Activated naive CD8-positive, alpha-beta T cell treated with anti-CD3 and anti-CD28 coated beads, Interleukin-2, amount 50 U/mL, for 16 hours (primary cell): ENCODE results near the gene IFT88.
"Not testable (repeated sequence)": the region's sequence is repeated elsewhere in the genome, so short reads cannot be mapped to it uniquely, and the experiment has no call there.

ENCODE experiments used
- DNase-seq: peaks from one replicate; pipeline ENCODE4 v3.0.0-alpha.2; 2020; ENCODE audit warnings: low read depth, low spot score

IFT88 gene

DNA sequence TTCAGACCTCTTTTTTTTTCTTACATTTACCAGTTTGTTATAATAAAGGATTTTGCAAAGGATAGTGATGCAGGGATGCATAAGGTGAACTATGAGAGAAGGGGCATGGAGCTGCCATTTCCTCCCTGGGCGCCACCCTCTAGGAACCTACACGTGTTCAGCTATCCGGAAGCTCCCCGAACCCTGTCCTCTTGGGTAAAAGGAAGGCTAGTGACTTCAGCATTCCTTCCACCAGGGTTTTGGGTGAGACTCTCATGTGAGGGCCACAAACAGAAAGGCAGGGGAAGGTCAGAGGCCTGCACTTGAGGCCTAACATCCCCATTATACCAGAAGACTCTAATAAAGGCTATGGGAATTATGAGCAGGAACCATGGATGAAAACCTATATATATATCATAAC lies 57.3 kb downstream of the IFT88 start:
- no peak for DNase-seq

DNA sequence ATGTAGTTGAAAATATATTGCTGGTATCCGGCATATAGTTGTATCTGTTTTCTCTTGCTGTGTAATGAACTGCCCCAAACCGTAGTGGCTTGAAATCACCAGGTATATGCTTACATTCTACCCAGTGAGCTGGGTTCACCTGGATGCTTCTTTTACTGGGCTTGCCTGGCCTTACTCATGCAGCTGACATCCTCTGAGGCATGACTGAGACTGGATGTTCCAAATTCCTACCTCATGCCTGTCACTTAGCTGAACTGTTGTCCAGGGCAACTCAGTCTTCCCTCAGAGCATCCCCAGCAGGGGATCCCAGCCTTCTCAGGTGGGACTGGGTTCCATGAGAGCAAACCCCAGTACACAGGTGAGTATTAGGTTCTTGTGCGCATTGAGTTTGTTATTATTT lies 66.8 kb downstream of the IFT88 start:
- DNase-seq: no peak

DNA sequence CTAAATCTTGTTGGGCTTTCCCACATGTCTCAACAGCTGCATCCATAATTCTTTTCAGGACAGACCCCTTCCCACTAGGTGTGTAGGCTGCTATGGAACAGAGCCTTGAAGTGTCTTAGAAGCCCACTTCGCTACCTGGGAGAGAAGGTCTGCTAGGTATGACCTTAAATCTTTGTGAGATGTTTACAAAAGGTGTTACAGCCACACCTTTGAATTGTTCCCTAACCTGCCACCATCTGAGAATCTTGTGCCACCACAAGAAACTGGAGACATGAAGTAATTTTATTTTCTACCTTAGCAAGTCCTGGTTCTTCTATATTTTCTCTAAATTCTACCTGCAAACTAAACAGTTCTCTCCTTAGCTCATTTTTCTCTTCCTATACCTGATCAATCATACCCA lies 69.1 kb downstream of the IFT88 start:
- no peak for DNase-seq

DNA sequence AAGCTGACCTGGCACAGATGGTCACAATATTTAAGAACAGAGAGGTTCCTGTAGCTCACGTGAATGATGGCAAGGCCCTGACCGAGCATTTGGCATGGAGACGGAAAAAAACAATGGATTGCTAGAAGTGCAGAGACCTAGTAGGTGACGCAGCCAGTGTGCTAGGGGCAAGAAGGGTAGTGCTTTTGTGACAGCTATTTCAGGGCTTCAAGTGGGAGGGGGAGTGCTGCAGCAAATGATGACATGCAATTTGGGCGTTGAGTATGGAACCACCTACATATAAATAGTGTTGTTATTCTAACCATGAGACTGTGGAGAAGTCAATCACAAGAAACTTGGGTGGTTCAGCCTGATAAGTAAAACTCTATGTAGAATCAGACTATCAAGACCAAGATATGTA lies 70.9 kb downstream of the IFT88 start:
- no peak for DNase-seq

DNA sequence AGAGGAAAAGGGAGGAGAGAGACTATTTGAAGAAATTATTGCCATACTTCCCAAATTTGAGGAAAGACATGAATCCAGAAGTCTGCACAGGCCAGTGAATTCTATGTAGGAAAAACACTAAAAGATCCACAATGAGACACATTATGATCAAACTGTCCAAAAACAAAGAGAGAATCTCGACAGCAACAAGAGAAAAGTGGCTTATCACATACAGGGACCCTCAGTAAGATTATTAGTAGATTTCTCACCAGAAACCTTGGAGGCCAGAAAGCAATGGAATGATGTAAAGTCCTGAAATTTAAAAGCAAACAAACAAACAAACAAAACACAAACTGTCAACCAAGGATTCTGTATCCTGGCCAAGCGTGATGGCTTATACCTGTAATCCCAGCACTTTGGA lies 80.8 kb downstream of the IFT88 start:
- no peak for DNase-seq

DNA sequence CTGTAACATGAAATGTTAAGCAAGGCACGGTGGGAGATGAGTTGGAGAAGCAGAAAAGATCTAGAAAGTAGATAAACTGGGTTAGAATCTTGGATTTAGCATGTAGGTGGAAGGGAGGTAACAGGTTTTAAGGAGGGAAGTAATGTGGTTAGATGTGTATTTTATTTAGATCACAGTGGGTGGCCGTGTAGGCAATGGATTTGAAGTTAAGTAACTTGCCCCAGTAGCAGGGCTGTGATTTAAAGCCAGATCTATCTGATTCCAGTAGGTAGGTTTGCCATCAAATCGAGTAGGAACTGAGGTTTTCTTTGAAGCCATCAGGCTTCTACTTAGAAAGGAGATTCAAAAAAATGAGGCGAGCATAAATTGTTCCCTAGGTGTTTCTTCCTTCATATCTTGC lies 86.0 kb downstream of the IFT88 start:
- no peak for DNase-seq

DNA sequence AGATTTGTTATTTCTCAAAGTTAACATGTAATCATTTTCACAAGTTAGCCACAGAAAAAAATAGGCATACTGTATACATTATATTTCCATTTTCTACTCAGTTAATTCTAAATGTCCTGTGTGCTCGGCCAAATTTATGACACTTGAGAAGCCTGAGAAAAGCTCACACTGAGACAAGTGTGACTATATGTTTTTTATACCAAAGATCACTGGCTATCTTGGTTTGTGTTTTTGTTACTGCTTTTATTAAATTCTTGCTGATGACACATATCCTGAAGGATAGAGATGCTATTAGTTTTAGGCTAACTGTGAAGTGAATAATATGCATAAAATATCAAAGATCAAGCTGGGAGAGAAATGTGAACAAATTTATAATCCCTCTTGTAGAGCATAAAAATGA lies 87.2 kb downstream of the IFT88 start:
- no peak for DNase-seq

DNA sequence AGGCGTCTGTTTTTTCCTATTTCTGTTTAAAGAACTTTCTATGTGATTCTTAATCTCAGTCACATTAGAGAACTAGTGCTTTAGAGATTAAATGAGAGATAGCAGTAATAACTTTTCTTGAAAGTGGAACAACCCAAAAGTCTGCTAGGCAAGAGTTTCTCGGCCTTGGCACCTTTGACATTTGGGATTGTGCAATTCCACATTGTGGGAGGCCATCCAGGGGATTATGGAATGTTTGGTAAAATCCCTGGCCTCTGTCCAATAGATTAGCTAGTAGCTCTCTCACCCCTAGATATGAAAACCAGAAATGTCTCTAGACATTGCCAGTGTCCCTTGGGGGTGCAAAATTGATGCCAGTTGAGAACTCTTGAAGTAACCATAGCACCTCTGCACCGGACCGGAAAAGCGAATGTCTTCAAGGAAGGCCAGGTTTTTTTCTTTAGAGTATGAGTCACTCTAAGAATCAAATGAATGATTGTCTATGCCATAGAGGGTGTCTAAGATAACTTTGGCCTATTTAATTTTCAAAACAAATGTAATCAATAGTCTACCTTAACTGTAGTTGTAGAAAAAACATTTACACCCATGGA lies 91.6 kb downstream of the IFT88 start:
- DNase-seq: no peak

DNA sequence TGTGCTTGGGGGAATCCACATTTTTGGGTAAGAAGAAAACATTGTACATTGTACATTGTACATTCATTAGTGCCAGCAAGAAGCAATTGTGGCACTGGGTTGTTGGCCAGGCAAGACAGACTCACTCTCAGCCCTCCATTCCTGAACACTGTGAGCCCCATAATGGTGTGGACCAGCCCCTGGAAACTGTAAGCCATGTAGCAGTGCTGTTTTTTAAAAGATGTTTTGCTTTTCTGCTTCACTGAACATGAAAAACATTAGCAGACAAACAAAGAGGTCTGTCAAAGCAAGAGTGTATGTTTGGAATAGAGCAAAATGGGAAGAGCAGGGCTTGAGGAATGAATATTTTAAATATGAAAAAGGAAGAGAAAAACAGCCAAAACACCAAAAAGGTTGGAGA lies 97.4 kb downstream of the IFT88 start:
- DNase-seq: no peak

DNA sequence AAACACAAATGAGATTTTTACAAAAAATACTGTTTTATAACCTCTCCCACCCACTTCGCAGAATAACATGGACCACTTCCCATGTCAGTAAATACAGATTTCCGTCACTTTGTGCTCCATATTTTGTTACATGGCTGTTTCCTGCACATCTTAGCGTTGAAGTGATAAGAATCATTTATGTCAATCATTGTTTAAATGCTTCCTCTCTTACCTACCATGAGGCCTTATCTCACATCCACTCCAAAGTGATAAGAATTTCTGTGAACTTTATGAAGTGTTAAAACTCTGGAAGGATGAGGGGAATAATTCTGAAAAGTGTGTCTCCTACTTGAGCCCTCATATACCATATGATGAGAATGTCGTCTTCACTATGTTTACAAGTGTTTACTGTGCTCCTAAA lies 100.0 kb downstream of the IFT88 start:
- DNase-seq: no peak

DNA sequence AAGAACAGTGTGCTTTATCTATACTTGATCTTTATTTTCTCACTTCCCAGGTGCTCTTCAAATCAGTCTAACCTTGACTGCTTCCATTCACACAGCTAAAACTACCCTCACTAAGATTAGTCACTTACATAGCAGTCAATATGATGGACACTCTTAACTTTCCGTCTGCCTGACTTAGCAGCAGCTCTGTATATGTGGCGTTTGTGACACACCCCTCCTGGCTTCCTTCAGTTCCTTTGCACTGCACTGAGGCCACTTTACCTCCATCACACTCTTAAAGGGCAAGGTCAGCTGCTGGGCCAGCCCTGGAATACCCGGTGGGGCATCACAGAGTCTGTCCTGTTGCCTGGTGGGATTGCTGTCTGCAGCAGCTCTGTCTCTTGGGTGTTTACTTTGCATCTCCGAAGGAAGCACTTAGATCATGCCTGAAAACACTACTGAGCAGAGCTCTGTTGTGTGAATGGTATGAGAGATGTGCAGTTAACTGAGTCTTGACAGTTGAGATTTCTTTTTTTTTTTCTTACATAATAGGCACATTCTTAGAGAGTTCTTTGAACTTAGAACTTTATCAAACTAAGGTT lies 101.0 kb downstream of the IFT88 start:
- DNase-seq: no peak

DNA sequence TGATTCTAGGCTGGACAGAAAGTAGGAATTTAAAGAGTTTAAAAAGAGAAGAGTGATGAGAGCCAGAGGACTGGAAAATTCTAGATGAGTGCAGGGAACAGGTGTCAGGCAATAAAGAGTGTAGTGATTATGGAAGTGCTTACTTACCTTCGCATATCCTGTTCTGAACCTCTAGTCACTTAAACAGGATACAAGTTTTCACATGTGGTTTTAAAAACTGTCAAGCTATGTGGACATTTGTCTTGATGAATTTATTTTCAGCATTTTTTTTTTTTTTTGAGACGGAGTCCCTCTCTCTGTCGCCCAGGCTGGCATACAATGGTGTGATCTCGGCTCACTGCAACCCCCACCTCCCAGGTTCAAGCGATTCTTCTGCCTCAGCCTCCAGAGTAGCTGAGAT lies 102.2 kb downstream of the IFT88 start:
- no peak for DNase-seq

DNA sequence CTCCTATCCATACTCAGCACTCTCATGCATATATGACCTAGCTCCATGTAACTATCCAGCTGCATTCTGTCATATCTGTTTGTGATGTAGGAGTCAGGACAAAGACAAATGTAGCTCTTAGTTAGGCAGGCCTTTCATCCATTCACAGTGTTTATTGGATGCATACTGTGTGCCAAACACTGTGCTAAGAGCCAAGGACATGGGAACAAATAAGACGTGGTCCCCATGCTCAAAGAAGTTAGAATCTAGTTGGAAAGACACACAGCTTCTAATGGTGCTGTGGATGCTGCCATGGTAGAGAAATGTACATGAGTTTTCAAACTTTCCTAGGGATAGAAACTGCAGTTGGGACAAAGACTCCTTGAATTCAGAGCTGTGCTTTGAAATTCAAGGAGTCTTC lies 104.8 kb downstream of the IFT88 start:
- DNase-seq: no peak

DNA sequence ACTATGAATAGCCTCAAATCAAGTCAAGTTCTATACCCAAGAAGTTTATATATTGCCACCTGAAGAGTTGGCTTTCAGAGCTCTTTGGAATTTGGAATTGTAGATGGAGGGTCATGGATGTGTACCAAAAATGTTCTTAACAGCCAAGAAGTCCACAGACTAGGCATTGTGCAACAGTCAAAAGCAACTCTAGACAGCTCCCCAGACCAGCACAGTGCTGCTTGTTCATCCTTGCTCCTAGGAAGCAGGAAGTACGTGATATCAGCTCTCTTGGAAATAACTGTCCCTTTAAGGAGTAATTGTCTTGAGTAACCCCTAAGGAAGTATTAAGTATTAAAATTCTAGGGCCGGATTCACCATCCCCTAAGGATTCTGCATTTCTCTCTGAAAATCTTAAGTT lies 105.8 kb downstream of the IFT88 start:
- DNase-seq: no peak

DNA sequence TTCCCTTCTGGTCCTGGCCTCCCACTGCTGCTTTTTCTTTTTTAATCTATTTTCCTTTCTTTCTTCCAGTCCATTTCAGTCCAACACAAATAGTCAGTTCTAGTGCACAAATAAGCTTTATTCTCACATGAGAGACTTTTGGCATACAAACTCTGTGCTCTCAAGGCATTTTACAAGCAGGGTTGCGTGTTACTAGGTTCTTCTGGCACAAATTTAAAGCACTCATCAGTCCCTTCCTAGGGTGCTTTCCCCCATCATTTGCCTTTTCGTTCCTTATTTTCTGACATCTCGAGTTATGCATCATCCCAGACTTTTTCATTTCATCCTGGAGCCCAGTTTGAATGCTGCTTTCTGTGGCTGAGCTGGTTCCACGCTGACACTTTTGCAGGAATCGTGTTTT lies 106.8 kb downstream of the IFT88 start:
- no peak for DNase-seq

DNA sequence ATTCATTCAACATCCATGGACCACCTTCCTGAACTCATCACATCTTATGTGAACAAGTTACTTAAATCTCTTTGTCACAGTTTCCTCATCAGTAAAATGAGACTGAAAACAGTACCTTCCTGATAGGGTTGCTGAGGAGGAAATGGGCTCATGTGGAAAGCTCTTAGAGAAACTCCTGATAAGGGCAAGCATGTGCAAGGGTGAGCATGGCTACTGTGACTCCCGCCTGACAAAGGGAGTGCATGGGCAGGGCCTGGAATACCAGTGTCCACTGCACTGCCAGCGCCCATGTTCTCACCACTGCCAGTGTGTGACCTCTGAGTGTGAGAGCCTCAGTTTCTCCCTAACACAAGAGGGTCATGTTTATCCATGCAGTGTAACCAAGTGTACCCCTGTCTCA lies 109.3 kb downstream of the IFT88 start:
- no peak for DNase-seq

DNA sequence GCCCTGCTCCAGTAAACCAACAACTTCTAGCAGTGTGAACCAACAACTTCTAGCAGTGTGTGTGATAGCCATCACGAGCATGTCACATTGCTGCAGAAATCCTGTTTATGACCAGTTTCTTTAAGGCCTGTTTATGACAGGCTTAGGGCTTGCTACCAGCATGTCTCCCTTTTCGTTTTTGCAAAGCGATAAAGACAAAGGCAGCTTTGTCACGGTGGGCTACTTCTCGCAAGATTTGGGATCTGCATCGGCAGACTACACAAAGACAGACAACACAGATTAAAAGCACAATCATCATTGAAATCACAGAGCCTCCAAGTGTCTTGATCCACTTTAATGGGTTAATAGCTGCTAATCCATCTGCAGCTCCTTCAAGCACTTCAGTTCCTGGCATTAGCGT lies 111.6 kb downstream of the IFT88 start:
- not testable (repeated sequence) for DNase-seq

DNA sequence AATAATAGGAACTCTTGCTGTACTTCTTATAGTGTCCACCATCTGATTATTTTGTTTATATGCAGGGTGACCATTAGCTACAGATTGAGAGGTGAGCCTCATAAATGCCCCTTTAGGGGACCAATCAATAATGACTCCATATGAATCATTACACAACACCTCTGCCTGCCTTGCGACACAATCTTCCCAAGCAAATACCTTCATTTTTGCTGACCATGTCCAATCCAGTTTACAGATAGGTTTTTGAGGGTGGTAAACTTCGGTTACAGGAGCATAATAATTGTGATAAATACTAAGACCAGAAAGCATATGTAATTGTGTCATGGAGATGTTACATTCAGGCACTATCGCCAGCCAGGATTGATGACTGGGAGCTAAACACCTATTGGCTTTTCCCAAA lies 112.9 kb downstream of the IFT88 start:
- DNase-seq: no peak

DNA sequence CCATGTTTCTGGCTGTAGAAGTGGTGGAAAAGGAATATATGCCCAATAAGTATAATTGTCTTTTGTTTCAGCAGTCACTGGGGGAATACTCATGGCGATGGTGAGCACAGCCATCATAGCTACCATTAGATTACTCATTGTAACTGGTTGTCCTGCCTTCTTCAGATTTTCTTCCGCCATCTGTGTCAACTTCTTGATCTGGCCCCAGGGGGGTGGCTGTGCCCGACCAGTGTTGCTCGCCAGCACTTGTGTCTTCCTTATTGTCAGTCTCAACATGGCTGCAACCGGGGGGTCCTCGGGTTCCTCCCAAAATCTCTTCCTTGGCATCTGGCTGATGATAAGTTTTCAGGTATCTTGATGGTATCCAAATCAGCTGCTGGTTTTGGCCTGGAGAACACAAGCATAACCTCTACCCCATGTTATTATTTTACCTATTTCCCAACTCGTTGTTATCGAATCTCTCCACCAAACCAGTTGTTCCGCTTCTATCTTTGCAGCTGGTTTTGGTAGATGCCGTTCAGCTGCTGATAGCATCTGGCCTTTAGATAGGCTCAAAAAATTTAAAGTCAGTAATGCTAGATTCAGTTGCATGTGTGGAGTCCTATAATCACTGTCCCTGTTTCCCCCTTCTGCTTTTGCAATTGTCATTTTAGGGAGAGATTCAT lies 113.6 kb downstream of the IFT88 start:
- no peak for DNase-seq

DNA sequence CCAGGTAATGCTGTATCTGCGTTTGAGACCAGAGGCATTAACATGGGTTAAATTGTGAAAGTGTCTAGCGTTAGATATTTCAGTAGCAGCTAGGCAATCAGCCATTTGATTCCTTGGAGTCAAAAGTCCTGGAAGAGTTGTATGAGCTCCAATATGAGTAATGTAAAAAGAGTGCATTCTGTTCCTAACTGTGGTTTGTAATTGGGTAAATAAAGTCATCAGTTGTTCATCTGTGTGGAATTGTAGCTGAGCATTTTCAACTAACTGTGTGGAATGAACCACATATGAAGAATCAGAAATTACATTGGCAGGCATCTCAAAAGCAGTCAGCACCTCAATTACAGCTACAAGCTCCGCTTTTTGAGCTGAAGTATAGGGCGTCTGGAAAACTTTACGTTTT lies 114.5 kb downstream of the IFT88 start:
- not testable (repeated sequence) for DNase-seq

DNA sequence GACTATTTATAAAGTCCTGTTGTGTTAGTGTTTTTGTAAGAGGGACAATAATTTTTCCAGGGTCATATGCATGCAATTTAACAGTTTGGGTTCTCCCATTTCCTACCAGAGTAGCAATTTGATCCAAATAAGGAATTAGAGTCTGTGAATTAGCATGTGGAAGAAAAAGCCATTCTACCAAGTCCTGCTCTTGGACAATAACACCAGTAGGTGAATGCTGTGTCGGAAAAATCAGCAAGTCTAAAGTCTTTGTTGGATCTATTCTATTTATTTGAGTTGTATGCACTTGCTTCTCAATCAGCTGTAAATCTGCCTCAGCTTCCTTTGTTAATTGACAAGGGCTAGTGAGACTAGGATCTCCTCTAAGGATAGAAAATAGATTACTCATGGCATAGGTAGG lies 115.1 kb downstream of the IFT88 start:
- DNase-seq: no peak

DNA sequence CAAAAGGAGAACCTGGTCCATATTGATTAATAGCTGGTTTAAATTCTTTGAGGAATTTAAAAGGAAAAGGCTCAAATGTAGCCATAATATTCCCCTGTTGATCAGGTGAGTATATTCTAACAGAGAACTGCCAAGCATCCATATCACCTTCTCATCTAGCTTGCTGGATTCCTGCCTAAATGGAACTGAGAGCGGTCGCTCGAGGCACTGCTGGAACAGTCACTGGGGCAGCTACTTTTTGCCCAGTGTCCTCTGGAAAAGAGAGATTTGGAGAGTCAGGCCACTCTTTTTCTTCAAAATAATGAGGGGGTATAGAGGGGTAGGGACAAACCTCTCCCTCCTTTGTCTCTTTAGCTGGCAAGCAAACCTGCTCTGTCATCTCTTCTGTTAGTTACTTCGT lies 117.1 kb downstream of the IFT88 start:
- DNase-seq: no peak

DNA sequence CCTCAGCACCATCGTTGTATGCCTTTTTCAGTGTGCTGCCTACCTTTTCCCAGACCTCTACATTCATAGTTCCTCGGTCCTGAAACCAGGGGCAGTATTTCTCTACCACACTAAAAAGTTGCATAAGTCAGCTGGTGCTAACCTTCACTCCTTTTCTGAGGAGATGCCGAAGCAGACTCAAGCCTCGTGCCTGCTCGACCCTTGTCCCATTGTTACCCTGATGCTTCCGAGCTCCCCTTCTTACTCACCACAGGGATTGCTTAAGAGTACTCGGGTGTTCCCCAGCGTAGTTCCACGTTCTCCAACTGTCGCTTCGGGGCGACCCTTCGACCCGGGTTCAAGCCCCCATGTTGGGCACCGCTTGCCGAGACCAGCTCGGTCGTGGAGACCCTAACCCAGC lies 117.6 kb downstream of the IFT88 start:
- no peak for DNase-seq

DNA sequence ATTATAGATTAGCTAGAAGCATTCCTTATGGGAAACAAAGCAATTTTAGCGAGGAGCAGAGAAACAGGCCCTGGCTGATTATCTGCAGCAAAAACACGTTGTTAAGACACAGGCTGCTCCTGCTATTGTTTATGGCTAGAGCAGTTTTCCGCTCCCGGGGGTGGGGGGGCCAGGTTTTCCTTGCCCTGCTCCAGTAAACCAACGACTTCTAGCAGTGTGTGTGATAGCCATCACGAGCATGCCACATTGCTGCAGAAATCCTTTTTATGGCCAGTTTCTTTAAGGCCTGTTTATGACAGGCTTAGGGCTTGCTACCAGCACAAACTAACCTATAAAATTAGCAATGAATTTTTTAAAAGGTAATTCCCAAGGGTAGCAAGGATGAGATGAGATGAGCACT lies 118.1 kb downstream of the IFT88 start:
- no peak for DNase-seq
